NCI-H510A treated with DMSO at 0.1 percent for 48 hours (cell line): ENCODE results near the gene MRAP2.

ENCODE experiments used
- DNase-seq: peaks from one replicate; lab custom pipeline; 2025; lab: John Stamatoyannopoulos, UW

Gene MRAP2

GRCh38 chr6:84135291-84135690, 101.7 kb downstream of the MRAP2 start:
- no peak for DNase-seq

- no peak for DNase-seq
Measured at GRCh38 chr6:84136364-84137050, 102.9 kb downstream of the MRAP2 start.

- no peak for DNase-seq
Measured at GRCh38 chr6:84137051-84137375, 103.4 kb downstream of the MRAP2 start.

GRCh38 chr6:84137989-84138575, 104.5 kb downstream of the MRAP2 start:
- DNase-seq, result no peak

- DNase-seq, result no peak
Measured at GRCh38 chr6:84139311-84139710, 105.7 kb downstream of the MRAP2 start.
